Ascending aorta (tissue), 2 donors: ENCODE measurements around the gene ADAMTS3. TPM values are rescaled to one million over a fixed set of nuclear protein-coding genes. Genes with fewer than 3 reads are reported as not detected.

Source experiments
- DNase-seq, 2 donors: peaks; one replicate each; pipeline ENCODE4 v3.0.0-alpha.2; 2019; ENCODE audit warnings: low spot score in 2 of 2
- H3K27ac ChIP-seq, 2 donors: fragments of 200-600 bp; sonication (generic); one replicate each; pipeline ENCODE4 v1.5.1; 2016 to 2017; ENCODE audit warnings: mild to moderate bottlenecking in 1 of 2
- H3K27me3 ChIP-seq: fragments of 200-600 bp; sonication (generic); one replicate; pipeline ENCODE4 v1.5.1; 2017
- H3K36me3 ChIP-seq, 2 donors: fragments of 200-600 bp; sonication (generic); one replicate each; pipeline ENCODE4 v1.5.1; 2016
- H3K4me1 ChIP-seq, 2 donors: fragments of 200-600 bp; sonication (generic); one replicate each; pipeline ENCODE4 v1.5.1; 2016 to 2017; ENCODE audit warnings: mild to moderate bottlenecking in 1 of 2
- H3K4me3 ChIP-seq, 2 donors: fragments of 200-600 bp; sonication (generic); one replicate each; pipeline ENCODE4 v1.5.1; 2016 to 2017; ENCODE audit warnings: mild to moderate bottlenecking in 1 of 2
- H3K9me3 ChIP-seq, 2 donors: fragments of 200-600 bp; sonication (generic); one replicate each; pipeline ENCODE4 v1.5.1; 2016
- CTCF ChIP-seq, 3 experiments: fragments of 200-600 bp in 2 of 3; fragments of 450-650 bp in 1 of 3; sonication (generic) in 2 of 3; IDR thresholded peaks; one replicate each; pipeline ENCODE4 v1.5.1; 2016 to 2019; ENCODE audit warnings: antibody characterized with exemption in 3 of 3, mild to moderate bottlenecking in 1 of 3, moderate library complexity in 1 of 3
- intact Hi-C: fragments of 100-400 bp; cut with DNase I; formaldehyde crosslinking; loops from one replicate; pipeline ENCODE4 v1.15.1; 2023
- total RNA-seq: library from RNA; depleted of rRNA; stranded (reverse); fragments of >200 nt; gene quantifications from one replicate; pipeline ENCODE4 v1.1.0, GENCODE V29; 2016

Gene ADAMTS3
- total RNA-seq, 1 donor from 2014 or later: 2.2 TPM

GRCh38 chr4:72569719-72570235, 756 bp upstream of the ADAMTS3 start:
- intact Hi-C loops: loop anchor here (1.0 to 10.0 kb wide), 4 partner anchors 42 to 499 kb away; no protein-coding TSS in a partner anchor
- Histone ChIP-seq H3K4me3 (peak overlapping the region; percentile 76 to 78), H3K27ac (peak overlapping the region; percentile 54 to 76), H3K9me3 (no peaks in the 10 kb centered on the region), H3K27me3 (no peaks in the 10 kb centered on the region), H3K36me3 (no peaks in the 10 kb centered on the region), H3K4me1 (peaks cover 0 to 11% of the 10 kb centered on the region in 2 donors)
- TF ChIP-seq CTCF (IDR thresholded peaks at IDR 0.05): no peak
- peak in 1 of 2 donors; percentile 65 for DNase-seq

GRCh38 chr4:72567821-72568675, 973 bp downstream of the ADAMTS3 start:
- peak overlapping the region; percentile 76 to 78 for H3K4me3 ChIP-seq

GRCh38 chr4:72567036-72567435, 2.0 kb downstream of the ADAMTS3 start:
- Histone ChIP-seq H3K4me3 (peak overlapping the region; percentile 76 to 78), H3K27ac (peak overlapping the region; percentile 76 to 80), H3K36me3 (no peaks in the 10 kb centered on the region), H3K4me1 (peaks cover 0 to 11% of the 10 kb centered on the region in 2 donors), H3K27me3 (no peaks in the 10 kb centered on the region), H3K9me3 (no peaks in the 10 kb centered on the region)
- TF ChIP-seq CTCF (IDR thresholded peaks at IDR 0.05): no peak
- intact Hi-C loops: loop anchor here (5.0 to 10.0 kb wide), 3 partner anchors 40 to 245 kb away; no protein-coding TSS in a partner anchor
- no peak for DNase-seq

More at GRCh38 chr4:72567821-72568675, 973 bp downstream of the ADAMTS3 start:
- intact Hi-C loops: loop anchor here (5.0 to 10.0 kb wide), 3 partner anchors 41 to 246 kb away; no protein-coding TSS in a partner anchor
- Histone ChIP-seq H3K27me3 (no peaks in the 10 kb centered on the region), H3K4me1 (peaks cover 0 to 11% of the 10 kb centered on the region in 2 donors), H3K27ac (peak overlapping the region; percentile 76 to 80), H3K9me3 (no peaks in the 10 kb centered on the region), H3K36me3 (no peaks in the 10 kb centered on the region)
- peak; percentile 30 to 88 for DNase-seq
- peak in 2 of 3 experiments; percentile 28 to 31 for TF ChIP-seq CTCF (IDR thresholded peaks at IDR 0.05)

- Histone ChIP-seq H3K36me3 (no peaks in the 10 kb centered on the region), H3K27me3 (no peaks in the 10 kb centered on the region), H3K9me3 (no peaks in the 10 kb centered on the region), H3K4me1 (peaks cover 0 to 11% of the 10 kb centered on the region in 2 donors), H3K4me3 (no peak overlapping the region), H3K27ac (peak overlapping the region in 1 of 2 donors; percentile 80)
- intact Hi-C loops: loop anchor here (5.0 to 10.0 kb wide), 3 partner anchors 39 to 244 kb away; no protein-coding TSS in a partner anchor
- no peak for DNase-seq
- TF ChIP-seq CTCF (IDR thresholded peaks at IDR 0.05): no peak
Measured at GRCh38 chr4:72566464-72566972, 2.5 kb downstream of the ADAMTS3 start.

GRCh38 chr4:72564789-72565188, 4.2 kb downstream of the ADAMTS3 start:
- H3K27me3 ChIP-seq: no peaks in the 10 kb centered on the region
- H3K4me3 ChIP-seq: no peak overlapping the region
- no peak for DNase-seq
- H3K27ac ChIP-seq: no peak overlapping the region
- peaks cover 0 to 9% of the 10 kb centered on the region in 2 donors for H3K4me1 ChIP-seq
- intact Hi-C loops: loop anchor here (5.0 to 10.0 kb wide), 3 partner anchors 37 to 242 kb away; no protein-coding TSS in a partner anchor
- no peaks in the 10 kb centered on the region for H3K36me3 ChIP-seq
- no peak for TF ChIP-seq CTCF (IDR thresholded peaks at IDR 0.05)
- no peaks in the 10 kb centered on the region for H3K9me3 ChIP-seq
